Skin of body (tissue), 2 donors: Measurements from ENCODE around the gene TCF12. TPM values are rescaled to one million over a fixed set of nuclear protein-coding genes. Genes with fewer than 3 reads are reported as not detected.

Experiments used
- DNase-seq: peaks from one replicate; lab custom pipeline; 2025; lab: John Stamatoyannopoulos, UW
- total RNA-seq: library from RNA; depleted of rRNA; stranded (reverse); fragments of >200 nt; gene quantifications from one replicate; pipeline ENCODE4 v1.2.3, GENCODE V29; 2014

TCF12 gene
- total RNA-seq, 1 donor from 2014 or later: 184 TPM

- peak; percentile 25 for DNase-seq
Observed at GRCh38 chr15:57312318-57313133, 394.1 kb downstream of the TCF12 start.

GRCh38 chr15:57313134-57313483, 394.7 kb downstream of the TCF12 start:
- DNase-seq: no peak

- no peak for DNase-seq
Observed at GRCh38 chr15:57314221-57314620, 395.8 kb downstream of the TCF12 start.

- no peak for DNase-seq
Observed at GRCh38 chr15:57316451-57316850, 398.0 kb downstream of the TCF12 start.

- no peak for DNase-seq
Observed at GRCh38 chr15:57319226-57319918, 400.9 kb downstream of the TCF12 start.

GRCh38 chr15:57319919-57320560, 401.6 kb downstream of the TCF12 start:
- DNase-seq: no peak

- peak; percentile 44 for DNase-seq
Observed at GRCh38 chr15:57320631-57321220, 402.3 kb downstream of the TCF12 start.

GRCh38 chr15:57321485-57321884, 403.0 kb downstream of the TCF12 start:
- no peak for DNase-seq

GRCh38 chr15:57321973-57322601, 403.6 kb downstream of the TCF12 start:
- DNase-seq: no peak

GRCh38 chr15:57322602-57323250, 404.3 kb downstream of the TCF12 start:
- DNase-seq: no peak

GRCh38 chr15:57323299-57323805, 404.9 kb downstream of the TCF12 start:
- DNase-seq: no peak

- DNase-seq: no peak
Observed at GRCh38 chr15:57323806-57324589, 405.6 kb downstream of the TCF12 start.

GRCh38 chr15:57324590-57324890, 406.1 kb downstream of the TCF12 start:
- no peak for DNase-seq

GRCh38 chr15:57324944-57325679, 406.7 kb downstream of the TCF12 start:
- DNase-seq: no peak

- DNase-seq: no peak
Observed at GRCh38 chr15:57326196-57326595, 407.8 kb downstream of the TCF12 start.

- DNase-seq: no peak
Observed at GRCh38 chr15:57327985-57328471, 409.6 kb downstream of the TCF12 start.

GRCh38 chr15:57328479-57328878, 410.0 kb downstream of the TCF12 start:
- DNase-seq: no peak

- no peak for DNase-seq
Observed at GRCh38 chr15:57328897-57329296, 410.5 kb downstream of the TCF12 start.
